Chondrocyte (in vitro differentiated cells): ENCODE measurements around the gene TRAP1. TPM values are rescaled to one million over a fixed set of nuclear protein-coding genes. Genes with fewer than 3 reads are reported as not detected.
A peak's percentile ranks its signal among the peaks of the same experiment; 100 is the strongest.

Experiments
- DNase-seq: peaks from one replicate; pipeline ENCODE4 v3.0.0; 2021; ENCODE audit warnings: mixed read lengths, low spot score
- H3K27ac Mint-ChIP-seq: one replicate; pipeline ENCODE4 v1.8.0; 2021; ENCODE audit warnings: mild to moderate bottlenecking, moderate library complexity, mixed read lengths; ENCODE audit not compliant: unreplicated experiment
- H3K27me3 Mint-ChIP-seq: 2 replicates; pipeline ENCODE4 v1.8.0; 2021; ENCODE audit warnings: low read depth, mixed read lengths
- H3K36me3 Mint-ChIP-seq: 2 replicates; pipeline ENCODE4 v1.8.0; 2021; ENCODE audit warnings: low read depth, mixed read lengths
- H3K4me1 Mint-ChIP-seq: 2 replicates; pipeline ENCODE4 v1.8.0; 2021; ENCODE audit warnings: low read depth, mild to moderate bottlenecking, mixed read lengths
- H3K4me3 Mint-ChIP-seq: one replicate; pipeline ENCODE4 v1.8.0; 2021; ENCODE audit warnings: mild to moderate bottlenecking, moderate library complexity, mixed read lengths; ENCODE audit not compliant: unreplicated experiment
- H3K9me3 Mint-ChIP-seq: 2 replicates; pipeline ENCODE4 v1.8.0; 2021; ENCODE audit warnings: low read depth, mixed read lengths
- total RNA-seq: library from RNA; stranded (reverse); gene quantifications from 3 replicates; pipeline ENCODE4 v1.2.1, GENCODE V29; 2021
- TF ChIP-seq, protein P1 (sequence below): fragments of 200-600 bp; sonication (generic); IDR thresholded peaks from 2 replicates; pipeline ENCODE4 v1.5.0; 2021; ENCODE audit warnings: antibody characterized with exemption, mild to moderate bottlenecking, moderate library complexity

TRAP1 gene
- total RNA-seq, 1 donor from 2014 or later, result 60.6 TPM

DNA sequence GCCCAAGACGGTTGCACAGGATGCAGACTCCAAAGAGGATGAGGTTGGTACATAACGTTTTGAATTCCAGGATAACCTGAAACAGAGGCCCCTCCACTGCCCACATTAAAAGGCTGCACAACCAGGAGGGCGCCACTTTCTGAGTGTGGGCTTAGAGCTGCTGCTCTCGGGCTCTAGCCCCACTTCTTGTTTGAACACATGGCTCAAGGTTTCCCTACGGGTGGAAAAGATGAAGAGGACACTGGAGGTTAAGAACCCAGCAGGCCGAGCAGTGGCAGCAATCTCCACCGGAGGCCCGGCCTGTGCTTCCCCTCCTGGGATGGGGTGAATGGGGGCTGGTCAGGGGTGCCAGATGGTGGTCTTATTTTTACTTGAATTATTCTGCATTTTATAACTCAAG, 8.0 kb upstream of the TRAP1 start:
- Mint-ChIP-seq H3K4me3 (no peak overlapping the region), H3K36me3 (peaks cover 21% of the 10 kb centered on the region), H3K4me1 (no peaks in the 10 kb centered on the region), H3K27me3 (no peaks in the 10 kb centered on the region), H3K27ac (no peak overlapping the region), H3K9me3 (no peaks in the 10 kb centered on the region)
- DNase-seq, result peak; percentile 43
- TF ChIP-seq, protein P1, sequence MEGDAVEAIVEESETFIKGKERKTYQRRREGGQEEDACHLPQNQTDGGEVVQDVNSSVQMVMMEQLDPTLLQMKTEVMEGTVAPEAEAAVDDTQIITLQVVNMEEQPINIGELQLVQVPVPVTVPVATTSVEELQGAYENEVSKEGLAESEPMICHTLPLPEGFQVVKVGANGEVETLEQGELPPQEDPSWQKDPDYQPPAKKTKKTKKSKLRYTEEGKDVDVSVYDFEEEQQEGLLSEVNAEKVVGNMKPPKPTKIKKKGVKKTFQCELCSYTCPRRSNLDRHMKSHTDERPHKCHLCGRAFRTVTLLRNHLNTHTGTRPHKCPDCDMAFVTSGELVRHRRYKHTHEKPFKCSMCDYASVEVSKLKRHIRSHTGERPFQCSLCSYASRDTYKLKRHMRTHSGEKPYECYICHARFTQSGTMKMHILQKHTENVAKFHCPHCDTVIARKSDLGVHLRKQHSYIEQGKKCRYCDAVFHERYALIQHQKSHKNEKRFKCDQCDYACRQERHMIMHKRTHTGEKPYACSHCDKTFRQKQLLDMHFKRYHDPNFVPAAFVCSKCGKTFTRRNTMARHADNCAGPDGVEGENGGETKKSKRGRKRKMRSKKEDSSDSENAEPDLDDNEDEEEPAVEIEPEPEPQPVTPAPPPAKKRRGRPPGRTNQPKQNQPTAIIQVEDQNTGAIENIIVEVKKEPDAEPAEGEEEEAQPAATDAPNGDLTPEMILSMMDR, result no peak

DNA sequence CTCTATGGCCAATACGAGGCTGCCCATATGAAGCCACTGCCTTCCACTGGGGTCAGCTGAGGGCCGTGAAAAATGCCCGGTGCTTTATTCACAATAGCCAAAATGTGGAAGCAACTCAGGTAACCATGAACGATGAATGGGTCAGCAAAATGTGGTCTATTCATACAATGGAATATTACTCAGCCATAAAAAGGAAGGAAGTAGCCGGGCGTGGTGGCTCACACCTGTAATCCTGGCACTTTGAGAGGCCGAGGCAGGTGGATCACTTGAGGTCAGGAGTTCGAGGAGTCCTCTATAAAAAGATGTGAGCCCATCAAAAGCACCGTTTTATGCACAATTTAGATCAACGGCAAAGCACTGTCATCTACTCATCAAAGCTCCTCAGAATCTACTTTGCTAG, 5.2 kb upstream of the TRAP1 start:
- DNase-seq, result no peak
- Mint-ChIP-seq H3K4me3 (no peak overlapping the region), H3K4me1 (peaks cover 7% of the 10 kb centered on the region), H3K27ac (no peak overlapping the region), H3K36me3 (peaks cover 3% of the 10 kb centered on the region), H3K9me3 (no peaks in the 10 kb centered on the region), H3K27me3 (no peaks in the 10 kb centered on the region)
- TF ChIP-seq, protein P1, result no peak

DNA sequence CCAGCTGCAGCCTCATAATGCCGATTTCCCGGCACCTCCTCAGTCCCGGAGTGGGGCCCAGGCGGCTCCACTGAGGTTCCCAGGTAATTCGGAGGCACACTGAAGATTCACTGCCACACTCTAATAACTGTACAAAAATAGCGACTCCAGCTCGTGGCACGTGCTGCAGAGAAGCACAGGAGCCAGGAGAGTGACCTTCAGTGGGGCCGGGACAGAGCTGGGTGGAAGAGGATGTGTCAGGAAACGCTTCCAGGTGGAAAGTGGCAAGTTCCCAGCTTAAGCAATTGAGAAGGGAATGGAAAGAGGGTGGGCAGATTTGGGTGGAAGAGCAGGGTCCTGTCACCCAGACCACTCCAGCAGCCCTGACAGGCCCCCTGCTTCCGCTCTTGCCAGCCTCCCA, 3.1 kb upstream of the TRAP1 start:
- Mint-ChIP-seq H3K9me3 (no peaks in the 10 kb centered on the region), H3K27ac (no peak overlapping the region), H3K27me3 (no peaks in the 10 kb centered on the region), H3K36me3 (no peaks in the 10 kb centered on the region), H3K4me1 (peaks cover 16% of the 10 kb centered on the region), H3K4me3 (no peak overlapping the region)
- no peak for DNase-seq
- TF ChIP-seq, protein P1, result no peak

DNA sequence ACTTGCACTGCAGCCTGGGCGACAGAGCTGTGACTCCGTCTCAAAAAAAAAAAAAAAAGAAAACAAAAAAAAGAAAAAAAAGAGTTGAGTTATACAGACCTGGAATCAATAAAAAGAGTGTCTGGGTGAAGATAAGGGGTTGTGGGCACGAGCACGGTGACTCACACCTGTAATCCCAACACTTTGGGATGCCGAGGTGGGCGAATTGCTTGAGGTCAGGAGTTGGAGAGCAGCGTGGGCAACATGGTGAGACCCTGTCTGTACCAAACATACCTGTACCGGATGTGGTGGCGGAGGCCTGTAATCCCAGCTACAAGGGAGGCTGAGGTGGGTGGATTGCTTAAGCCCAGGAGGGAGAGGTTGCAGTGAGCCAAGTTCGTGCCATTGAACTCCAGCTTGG, 1.3 kb upstream of the TRAP1 start:
- no peak for DNase-seq
- Mint-ChIP-seq H3K27me3 (no peaks in the 10 kb centered on the region), H3K9me3 (no peaks in the 10 kb centered on the region), H3K27ac (no peak overlapping the region), H3K4me3 (peak overlapping the region; percentile 80), H3K36me3 (peaks cover 2% of the 10 kb centered on the region), H3K4me1 (peaks cover 18% of the 10 kb centered on the region)
- TF ChIP-seq, protein P1, result no peak

DNA sequence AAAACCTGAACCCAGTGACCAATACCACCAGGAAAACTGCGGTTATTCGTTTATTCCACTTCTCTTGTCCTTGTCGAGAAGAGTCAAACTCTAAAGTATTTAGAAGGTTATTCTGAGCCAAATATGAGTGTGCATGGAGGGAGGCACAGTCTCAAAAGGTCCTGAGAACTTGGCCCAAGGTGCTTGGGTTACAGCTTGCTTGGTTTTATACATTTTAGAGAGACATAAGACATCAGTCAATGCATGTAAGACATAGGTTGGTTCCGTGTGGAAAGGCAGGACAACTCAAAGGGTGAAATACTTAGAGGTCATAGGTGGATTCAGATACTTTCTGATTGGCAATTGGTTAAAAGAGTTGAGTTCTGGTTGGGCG, 681 bp upstream of the TRAP1 start:
- Mint-ChIP-seq H3K4me3 (peak overlapping the region; percentile 80), H3K4me1 (peaks cover 18% of the 10 kb centered on the region), H3K36me3 (peaks cover 2% of the 10 kb centered on the region), H3K27ac (peak overlapping the region; percentile 84), H3K27me3 (no peaks in the 10 kb centered on the region), H3K9me3 (no peaks in the 10 kb centered on the region)
- no peak for DNase-seq
- TF ChIP-seq, protein P1, result no peak
